RPMI7951 (cell line): ENCODE measurements around the gene PCDHA7. TPM values are rescaled to one million over a fixed set of nuclear protein-coding genes. Genes with fewer than 3 reads are reported as not detected.
"Not testable (repeated sequence)": the region's sequence is repeated elsewhere in the genome, so short reads cannot be mapped to it uniquely, and the experiment has no call there.

Source experiments
- DNase-seq: peaks from one replicate; pipeline ENCODE4 v3.0.0-alpha.2; 2012; ENCODE audit warnings: low read depth
- total RNA-seq: library from RNA; depleted of rRNA; stranded (reverse); fragments of >200 nt; shearing (Covaris generic); gene quantifications from 2 replicates; pipeline ENCODE4 v1.2.3, GENCODE V29; 2014

Gene PCDHA7
- total RNA-seq, 1 experiment from 2014 or later = 1.1 TPM

DNA sequence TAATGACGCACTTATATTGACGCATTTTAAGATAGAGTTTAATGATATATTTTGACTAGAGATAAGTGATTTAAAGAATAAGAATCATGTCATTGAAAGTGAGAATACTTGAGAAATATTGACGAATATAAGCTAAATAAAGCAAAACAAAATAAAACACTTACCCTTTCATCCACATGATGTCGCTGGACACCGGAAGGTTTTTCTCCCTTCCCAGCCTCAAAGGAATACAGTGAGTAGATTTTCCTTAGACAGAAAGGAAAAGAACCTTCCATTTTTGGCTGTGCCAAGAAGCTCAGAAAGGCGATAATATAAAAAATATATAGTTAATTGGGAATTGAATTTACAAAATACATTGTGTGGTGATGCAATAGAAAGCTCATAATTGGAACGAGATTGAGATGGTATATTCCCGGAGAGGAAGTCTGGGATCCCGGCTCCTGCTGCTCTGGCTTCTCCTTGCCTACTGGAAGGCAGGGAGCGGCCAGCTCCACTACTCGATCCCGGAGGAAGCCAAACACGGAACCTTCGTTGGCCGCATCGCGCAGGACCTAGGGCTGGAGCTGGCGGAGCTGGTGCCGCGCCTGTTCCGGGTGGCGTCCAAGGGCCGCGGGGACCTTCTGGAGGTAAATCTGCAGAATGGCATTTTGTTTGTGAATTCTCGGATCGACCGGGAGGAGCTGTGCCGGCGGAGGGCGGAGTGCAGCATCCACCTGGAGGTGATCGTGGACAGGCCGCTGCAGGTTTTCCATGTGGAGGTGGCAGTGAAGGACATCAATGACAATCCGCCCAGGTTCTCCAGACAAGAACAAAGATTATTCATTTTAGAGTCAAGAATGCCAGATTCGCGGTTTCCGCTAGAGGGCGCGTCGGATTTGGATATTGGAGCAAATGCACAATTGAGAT, 12.4 kb upstream of the PCDHA7 start, which contains the start of gene PCDHA5:
TSS of gene PCDHA5 (plus strand) at position 239 of the 906 bp plus-strand sequence.
- DNase-seq = peak; percentile 17

DNA sequence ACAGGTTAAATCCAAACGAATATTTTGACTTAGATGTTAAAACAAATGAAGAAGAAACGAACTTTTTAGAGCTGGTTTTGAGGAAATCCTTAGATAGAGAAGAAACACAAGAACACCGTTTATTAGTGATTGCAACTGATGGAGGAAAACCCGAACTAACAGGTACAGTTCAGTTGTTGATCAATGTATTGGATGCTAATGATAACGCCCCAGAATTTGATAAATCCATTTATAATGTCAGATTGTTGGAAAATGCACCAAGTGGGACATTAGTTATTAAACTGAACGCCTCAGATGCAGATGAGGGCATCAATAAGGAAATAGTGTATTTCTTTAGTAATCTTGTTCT, 11.8 kb upstream of the PCDHA7 start:
- DNase-seq = no peak

DNA sequence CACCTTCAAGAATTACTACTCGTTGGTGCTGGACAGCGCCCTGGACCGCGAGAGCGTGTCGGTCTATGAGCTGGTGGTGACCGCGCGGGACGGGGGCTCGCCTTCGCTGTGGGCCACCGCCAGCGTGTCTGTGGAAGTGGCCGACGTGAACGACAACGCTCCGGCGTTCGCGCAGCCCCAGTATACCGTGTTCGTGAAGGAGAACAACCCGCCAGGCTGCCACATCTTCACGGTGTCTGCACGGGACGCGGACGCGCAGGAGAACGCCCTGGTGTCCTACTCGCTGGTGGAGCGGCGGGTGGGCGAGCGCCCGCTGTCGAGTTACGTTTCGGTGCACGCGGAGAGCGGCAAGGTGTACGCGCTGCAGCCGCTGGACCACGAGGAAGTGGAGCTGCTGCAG, 11.1 kb upstream of the PCDHA7 start:
- not testable (repeated sequence) for DNase-seq

DNA sequence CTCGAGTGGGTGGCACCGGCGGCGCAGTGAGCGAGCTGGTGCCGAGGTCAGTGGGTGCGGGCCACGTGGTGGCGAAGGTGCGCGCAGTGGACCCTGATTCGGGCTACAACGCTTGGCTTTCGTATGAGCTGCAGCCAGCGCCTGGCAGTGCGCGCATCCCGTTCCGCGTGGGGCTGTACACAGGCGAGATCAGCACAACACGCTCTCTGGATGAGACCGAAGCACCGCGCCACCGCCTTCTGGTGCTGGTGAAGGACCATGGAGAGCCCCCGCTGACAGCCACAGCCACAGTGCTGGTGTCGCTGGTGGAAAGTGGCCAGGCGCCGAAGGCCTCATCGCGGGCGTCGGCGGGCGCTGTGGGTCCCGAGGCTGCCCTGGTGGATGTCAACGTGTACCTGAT, 10.6 kb upstream of the PCDHA7 start:
- DNase-seq = no peak

DNA sequence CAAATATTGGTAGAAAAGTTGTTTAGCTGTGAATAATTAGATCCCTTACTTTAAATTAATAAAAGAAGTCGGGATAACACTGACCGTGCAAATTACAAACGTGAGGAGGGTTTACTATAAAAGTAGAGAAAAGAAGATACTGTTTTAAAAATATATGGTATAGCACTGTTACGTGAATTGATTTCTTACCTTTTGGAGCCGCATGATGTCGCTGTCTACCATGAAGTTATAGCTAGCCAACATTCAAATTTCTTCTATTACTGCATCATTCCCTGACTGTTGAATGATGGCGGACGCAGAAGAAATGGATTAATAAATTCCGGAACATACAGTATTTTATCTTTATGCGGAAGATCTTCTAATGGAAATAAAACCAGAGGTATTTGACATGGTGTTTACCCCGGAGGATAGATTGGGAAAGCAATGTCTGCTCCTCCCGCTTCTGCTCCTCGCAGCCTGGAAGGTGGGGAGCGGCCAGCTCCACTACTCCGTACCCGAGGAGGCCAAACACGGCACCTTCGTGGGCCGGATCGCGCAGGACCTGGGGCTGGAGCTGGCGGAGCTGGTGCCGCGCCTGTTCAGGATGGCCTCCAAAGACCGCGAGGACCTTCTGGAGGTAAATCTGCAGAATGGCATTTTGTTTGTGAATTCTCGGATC, 6.2 kb upstream of the PCDHA7 start, which contains the start of gene PCDHA6:
TSS of gene PCDHA6 (plus strand) at position 257 of the 658 bp plus-strand sequence. CDS start at position 389, 132 bp downstream.
- DNase-seq = no peak

DNA sequence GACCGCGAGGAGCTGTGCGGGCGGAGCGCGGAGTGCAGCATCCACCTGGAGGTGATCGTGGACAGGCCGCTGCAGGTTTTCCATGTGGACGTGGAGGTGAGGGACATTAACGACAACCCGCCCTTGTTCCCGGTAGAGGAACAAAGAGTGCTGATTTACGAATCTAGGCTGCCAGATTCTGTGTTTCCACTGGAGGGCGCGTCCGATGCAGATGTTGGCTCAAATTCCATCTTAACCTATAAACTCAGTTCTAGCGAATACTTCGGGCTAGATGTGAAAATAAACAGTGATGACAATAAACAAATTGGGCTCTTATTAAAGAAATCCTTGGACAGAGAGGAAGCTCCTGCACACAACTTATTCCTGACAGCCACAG, 5.7 kb upstream of the PCDHA7 start:
- no peak for DNase-seq

DNA sequence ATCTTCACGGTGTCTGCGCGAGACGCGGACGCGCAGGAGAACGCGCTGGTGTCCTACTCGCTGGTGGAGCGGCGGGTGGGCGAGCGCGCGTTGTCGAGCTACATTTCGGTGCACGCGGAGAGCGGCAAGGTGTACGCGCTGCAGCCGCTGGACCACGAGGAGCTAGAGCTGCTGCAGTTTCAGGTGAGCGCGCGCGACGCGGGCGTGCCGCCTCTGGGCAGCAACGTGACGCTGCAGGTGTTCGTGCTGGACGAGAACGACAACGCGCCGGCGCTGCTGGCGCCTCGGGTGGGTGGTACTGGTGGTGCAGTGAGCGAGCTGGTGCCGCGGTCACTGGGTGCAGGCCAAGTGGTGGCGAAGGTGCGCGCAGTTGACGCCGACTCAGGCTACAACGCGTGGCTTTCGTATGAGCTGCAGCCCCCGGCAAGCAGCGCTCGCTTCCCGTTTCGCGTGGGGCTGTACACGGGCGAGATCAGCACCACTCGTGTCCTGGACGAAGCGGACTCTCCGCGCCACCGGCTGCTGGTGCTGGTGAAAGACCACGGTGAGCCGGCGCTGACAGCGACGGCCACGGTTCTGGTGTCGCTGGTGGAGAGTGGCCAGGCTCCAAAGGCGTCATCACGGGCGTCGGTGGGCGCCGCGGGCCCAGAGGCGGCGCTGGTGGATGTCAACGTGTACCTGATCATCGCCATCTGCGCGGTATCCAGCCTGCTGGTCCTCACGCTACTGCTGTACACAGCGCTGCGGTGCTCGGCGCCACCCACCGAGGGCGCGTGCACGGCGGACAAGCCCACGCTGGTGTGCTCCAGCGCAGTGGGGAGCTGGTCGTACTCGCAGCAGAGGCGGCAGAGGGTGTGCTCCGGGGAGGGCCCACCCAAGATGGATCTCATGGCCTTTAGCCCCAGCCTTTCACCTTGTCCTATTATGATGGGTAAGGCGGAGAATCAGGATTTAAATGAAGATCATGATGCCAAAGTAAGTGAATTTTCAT, 4.3 kb upstream of the PCDHA7 start:
- not testable (repeated sequence) for DNase-seq

DNA sequence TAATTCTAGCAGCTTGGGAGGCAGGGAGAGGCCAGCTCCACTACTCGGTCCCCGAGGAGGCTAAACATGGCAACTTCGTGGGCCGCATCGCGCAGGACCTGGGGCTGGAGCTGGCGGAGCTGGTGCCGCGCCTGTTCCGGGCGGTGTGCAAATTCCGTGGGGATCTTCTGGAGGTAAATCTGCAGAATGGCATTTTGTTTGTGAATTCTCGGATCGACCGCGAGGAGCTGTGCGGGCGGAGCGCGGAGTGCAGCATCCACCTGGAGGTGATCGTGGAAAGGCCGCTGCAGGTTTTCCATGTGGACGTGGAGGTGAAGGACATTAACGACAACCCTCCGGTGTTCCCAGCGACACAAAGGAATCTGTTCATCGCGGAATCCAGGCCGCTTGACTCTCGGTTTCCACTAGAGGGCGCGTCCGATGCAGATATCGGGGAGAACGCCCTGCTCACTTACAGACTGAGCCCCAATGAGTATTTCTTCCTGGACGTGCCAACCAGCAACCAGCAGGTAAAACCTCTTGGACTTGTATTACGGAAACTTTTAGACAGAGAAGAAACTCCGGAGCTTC, 455 bp downstream of the PCDHA7 start:
- not testable (repeated sequence) for DNase-seq

DNA sequence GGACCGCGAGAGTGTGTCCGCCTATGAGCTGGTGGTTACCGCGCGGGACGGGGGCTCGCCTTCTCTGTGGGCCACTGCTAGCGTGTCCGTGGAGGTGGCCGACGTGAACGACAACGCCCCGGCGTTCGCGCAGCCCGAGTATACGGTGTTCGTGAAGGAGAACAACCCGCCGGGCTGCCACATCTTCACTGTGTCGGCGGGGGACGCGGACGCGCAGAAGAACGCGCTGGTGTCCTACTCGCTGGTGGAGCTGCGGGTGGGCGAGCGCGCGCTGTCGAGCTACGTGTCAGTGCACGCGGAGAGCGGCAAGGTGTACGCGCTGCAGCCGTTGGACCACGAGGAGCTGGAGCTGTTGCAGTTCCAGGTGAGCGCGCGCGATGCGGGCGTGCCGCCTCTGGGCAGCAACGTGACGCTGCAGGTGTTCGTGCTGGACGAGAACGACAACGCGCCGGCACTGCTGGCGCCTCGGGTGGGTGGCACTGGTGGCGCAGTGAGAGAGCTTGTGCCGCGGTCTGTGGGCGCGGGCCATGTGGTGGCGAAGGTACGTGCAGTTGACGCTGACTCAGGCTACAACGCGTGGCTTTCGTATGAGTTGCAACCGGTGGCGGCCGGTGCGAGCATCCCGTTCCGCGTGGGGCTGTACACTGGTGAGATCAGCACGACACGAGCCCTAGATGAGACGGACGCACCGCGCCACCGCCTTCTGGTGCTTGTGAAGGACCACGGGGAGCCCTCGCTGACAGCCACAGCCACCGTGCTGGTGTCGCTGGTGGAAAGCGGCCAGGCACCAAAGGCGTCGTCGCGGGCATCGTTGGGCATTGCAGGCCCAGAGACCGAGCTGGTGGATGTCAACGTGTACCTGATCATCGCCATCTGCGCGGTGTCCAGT, 1.8 kb downstream of the PCDHA7 start:
- no peak for DNase-seq

DNA sequence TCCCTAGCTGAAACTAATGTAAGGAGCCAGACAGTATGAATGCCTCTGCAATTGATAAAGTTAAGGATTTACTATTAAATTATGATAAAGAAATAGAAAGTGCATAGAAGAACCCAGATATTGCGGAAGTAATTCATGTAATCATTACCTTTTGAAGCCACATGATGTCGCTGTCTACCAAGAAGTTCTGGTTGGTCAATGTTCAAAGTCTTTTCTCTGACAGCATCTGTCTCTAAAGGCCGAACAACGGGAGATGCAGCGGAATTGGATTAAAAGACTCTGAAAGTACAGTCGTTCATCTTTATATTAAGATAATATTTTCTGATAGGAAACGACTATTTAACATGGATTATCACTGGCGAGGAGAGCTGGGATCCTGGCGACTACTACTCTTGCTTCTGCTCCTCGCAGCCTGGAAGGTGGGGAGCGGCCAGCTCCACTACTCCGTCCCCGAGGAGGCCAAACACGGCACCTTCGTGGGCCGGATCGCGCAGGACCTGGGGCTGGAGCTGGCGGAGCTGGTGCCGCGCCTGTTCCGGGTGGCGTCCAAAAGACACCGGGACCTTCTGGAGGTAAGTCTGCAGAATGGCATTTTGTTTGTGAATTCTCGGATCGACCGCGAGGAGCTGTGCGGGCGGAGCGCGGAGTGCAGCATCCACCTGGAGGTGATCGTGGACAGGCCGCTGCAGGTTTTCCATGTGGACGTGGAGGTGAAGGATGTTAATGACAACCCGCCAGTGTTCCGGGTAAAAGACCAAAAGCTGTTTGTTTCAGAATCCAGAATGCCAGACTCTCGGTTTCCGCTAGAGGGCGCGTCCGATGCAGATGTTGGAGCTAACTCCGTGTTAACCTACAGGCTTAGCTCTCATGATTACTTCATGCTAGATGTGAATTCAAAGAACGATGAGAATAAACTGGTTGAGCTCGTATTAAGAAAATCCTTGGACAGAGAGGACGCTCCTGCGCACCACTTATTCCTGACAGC, 7.2 kb downstream of the PCDHA7 start, which contains the start of gene PCDHA8:
TSS of gene PCDHA8 (plus strand) at position 210 of the 985 bp plus-strand sequence. CDS start at position 345, 135 bp downstream.
- peak; percentile 34 for DNase-seq

DNA sequence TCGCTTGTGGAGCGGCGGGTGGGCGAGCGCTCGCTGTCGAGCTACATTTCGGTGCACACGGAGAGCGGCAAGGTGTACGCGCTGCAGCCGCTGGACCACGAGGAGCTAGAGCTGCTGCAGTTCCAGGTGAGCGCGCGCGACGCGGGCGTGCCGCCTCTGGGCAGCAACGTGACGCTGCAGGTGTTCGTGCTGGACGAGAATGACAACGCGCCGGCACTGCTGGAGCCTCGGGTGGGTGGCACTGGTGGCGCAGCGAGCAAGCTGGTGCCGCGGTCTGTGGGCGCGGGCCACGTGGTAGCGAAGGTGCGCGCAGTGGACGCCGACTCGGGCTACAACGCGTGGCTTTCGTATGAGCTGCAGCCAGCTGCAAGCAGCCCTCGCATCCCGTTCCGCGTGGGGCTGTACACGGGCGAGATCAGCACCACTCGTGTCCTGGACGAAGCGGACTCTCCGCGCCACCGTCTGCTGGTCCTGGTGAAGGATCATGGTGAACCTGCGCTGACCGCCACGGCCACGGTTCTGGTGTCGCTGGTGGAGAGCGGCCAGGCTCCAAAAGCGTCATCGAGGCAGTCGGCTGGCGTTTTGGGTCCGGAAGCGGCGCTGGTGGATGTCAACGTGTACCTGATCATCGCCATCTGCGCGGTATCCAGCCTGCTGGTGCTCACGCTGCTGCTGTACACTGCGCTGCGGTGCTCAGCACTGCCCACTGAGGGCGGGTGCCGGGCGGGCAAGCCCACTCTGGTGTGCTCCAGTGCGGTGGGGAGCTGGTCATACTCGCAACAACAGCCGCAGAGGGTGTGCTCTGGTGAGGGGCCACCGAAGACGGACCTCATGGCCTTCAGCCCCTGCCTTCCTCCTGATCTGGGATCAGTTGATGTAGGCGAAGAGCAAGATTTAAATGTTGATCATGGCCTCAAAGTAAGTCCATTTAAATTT, 9.0 kb downstream of the PCDHA7 start:
- DNase-seq = no peak

DNA sequence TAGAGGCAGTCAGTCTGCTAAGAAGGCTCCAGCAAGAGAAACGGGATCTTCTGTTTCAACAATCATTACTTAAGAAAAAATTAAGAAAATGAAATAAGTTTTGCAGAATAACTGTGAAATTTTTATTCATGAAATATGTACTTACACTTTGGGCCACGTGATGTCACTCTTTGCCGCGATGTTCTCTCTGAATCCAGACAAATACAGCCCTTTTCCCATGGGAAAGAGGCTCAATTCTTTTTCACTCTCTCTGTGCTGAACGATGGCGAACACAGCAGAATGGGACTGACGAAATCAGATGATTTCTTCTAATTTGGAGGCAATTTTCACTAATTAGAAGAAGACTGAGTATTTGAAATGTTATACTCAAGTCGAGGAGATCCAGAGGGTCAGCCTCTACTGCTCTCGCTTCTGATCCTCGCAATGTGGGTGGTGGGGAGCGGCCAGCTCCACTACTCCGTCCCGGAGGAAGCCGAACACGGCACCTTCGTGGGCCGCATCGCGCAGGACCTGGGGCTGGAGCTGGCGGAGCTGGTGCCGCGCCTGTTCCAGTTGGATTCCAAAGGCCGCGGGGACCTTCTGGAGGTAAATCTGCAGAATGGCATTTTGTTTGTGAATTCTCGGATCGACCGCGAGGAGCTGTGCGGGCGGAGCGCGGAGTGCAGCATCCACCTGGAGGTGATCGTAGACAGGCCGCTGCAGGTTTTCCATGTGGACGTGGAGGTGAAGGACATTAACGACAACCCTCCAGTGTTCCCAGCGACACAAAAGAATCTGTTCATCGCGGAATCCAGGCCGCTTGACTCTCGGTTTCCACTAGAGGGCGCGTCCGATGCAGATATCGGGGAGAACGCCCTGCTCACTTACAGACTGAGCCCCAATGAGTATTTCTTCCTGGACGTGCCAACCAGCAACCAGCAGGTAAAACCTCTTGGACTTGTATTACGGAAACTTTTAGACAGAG, 14.4 kb downstream of the PCDHA7 start, which contains the start of gene PCDHA9:
TSS of gene PCDHA9 (plus strand) at position 244 of the 964 bp plus-strand sequence. CDS start at position 358, 114 bp downstream.
- DNase-seq = not testable (repeated sequence)

DNA sequence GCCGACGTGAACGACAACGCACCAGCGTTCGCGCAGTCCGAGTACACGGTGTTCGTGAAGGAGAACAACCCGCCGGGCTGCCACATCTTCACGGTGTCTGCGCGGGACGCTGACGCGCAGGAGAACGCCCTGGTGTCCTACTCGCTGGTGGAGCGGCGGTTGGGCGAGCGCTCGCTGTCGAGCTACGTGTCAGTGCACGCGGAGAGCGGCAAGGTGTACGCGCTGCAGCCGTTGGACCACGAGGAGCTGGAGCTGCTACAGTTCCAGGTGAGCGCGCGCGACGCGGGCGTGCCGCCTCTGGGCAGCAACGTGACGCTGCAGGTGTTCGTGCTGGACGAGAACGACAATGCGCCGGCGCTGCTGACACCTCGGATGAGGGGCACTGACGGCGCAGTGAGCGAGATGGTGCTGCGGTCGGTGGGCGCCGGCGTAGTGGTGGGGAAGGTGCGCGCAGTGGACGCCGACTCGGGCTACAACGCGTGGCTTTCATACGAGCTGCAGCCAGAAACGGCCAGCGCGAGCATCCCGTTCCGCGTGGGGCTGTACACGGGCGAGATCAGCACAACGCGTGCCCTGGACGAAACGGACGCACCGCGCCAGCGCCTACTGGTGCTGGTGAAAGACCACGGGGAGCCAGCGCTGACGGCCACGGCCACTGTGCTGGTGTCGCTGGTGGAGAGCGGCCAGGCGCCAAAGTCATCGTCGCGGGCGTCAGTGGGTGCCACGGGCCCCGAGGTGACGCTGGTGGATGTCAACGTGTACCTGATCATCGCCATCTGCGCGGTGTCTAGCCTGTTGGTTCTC, 16.0 kb downstream of the PCDHA7 start:
- DNase-seq = not testable (repeated sequence)

DNA sequence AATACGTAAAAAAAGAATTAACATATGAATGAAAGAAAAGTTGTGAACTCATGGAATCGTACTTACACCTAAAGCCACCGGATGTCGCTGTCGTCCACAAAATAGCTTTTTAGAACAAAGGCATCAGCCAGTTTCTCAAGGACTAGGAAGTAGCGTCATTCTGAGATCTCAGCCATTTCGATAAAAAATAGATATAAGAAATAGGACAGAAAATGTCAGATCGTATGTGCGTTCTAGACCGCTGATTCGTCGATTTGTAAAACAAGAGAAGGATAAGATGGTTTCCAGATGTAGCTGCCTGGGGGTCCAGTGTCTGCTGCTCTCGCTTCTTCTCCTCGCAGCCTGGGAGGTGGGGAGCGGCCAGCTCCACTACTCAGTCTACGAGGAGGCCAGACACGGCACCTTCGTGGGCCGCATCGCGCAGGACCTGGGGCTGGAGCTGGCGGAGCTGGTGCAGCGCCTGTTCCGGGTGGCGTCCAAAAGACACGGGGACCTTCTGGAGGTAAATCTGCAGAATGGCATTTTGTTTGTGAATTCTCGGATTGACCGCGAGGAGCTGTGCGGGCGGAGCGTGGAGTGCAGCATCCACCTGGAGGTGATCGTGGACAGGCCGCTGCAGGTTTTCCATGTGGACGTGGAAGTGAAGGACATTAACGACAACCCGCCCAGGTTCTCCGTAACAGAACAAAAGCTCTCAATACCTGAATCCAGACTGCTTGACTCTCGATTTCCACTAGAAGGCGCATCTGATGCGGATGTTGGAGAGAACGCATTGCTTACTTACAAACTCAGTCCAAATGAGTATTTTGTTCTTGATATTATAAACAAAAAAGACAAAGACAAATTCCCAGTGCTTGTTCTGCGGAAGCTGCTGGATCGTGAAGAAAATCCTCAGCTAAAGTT, 22.0 kb downstream of the PCDHA7 start, which contains the start of gene PCDHA10:
TSS of gene PCDHA10 (plus strand) at position 126 of the 903 bp plus-strand sequence. CDS start at position 278, 152 bp downstream.
- no peak for DNase-seq
